GM19395 (cell line): Measurements from ENCODE around the gene ADRA2C.

ENCODE experiments used
- ATAC-seq: cut with Tn5 transposase; IDR thresholded peaks from one replicate; pipeline ENCODE4 v1.9.1; 2021; ENCODE audit warnings: mild to moderate bottlenecking, moderate library complexity; ENCODE audit not compliant: unreplicated experiment

ADRA2C gene

GRCh38 chr4:3791910-3792542 lies 25.8 kb downstream of the ADRA2C start:
- ATAC-seq: no peak

GRCh38 chr4:3792813-3793212 lies 26.6 kb downstream of the ADRA2C start:
- no peak for ATAC-seq

GRCh38 chr4:3793545-3793944 lies 27.4 kb downstream of the ADRA2C start:
- ATAC-seq: no peak

- no peak for ATAC-seq
Measured at GRCh38 chr4:3796960-3797359, 30.8 kb downstream of the ADRA2C start.

GRCh38 chr4:3797831-3798790 lies 31.9 kb downstream of the ADRA2C start:
- no peak for ATAC-seq

- ATAC-seq: no peak
Measured at GRCh38 chr4:3799496-3799895, 33.3 kb downstream of the ADRA2C start.

- ATAC-seq: no peak
Measured at GRCh38 chr4:3800351-3800750, 34.2 kb downstream of the ADRA2C start.

GRCh38 chr4:3801521-3801920 lies 35.3 kb downstream of the ADRA2C start:
- no peak for ATAC-seq

- no peak for ATAC-seq
Measured at GRCh38 chr4:3801931-3802550, 35.9 kb downstream of the ADRA2C start.

- no peak for ATAC-seq
Measured at GRCh38 chr4:3802571-3803474, 36.6 kb downstream of the ADRA2C start.

- no peak for ATAC-seq
Measured at GRCh38 chr4:3803475-3803847, 37.3 kb downstream of the ADRA2C start.

GRCh38 chr4:3803946-3804345 lies 37.8 kb downstream of the ADRA2C start:
- ATAC-seq: no peak

- ATAC-seq: no peak
Measured at GRCh38 chr4:3805026-3805425, 38.8 kb downstream of the ADRA2C start.

GRCh38 chr4:3805731-3806130 lies 39.5 kb downstream of the ADRA2C start:
- ATAC-seq: no peak

GRCh38 chr4:3807311-3807710 lies 41.1 kb downstream of the ADRA2C start:
- ATAC-seq: no peak

GRCh38 chr4:3807822-3808496 lies 41.8 kb downstream of the ADRA2C start:
- no peak for ATAC-seq

GRCh38 chr4:3808597-3808996 lies 42.4 kb downstream of the ADRA2C start:
- no peak for ATAC-seq

- ATAC-seq: no peak
Measured at GRCh38 chr4:3809028-3809427, 42.8 kb downstream of the ADRA2C start.

- ATAC-seq: no peak
Measured at GRCh38 chr4:3809451-3810110, 43.4 kb downstream of the ADRA2C start.
